Left forelimb (tissue), 1 donor: ENCODE measurements around the gene PROSER2.

Source experiments
- DNase-seq: peaks from one replicate; pipeline ENCODE4 v3.0.0-alpha.2; 2018; ENCODE audit warnings: low spot score

Gene PROSER2

DNA sequence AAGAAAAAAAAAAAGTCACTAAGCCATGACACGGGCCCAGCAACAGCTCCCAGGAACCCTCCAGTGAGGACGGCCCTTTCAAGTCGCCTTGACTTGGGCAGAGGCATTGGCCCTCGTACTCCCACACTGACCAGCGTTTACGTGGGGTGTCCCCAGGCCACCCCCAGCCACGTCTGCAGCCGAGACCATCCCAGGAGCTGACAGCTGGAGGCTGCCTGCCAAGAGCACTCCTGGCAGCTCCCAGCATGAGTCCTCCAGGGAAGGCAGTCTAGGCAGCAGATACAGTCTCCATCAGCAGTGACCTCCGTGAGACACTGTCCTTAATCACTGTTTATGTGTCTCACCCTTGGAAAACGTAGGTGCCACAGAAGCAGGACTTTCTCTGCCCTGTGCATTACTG is 86.5 kb downstream of the PROSER2 start:
- DNase-seq = no peak

DNA sequence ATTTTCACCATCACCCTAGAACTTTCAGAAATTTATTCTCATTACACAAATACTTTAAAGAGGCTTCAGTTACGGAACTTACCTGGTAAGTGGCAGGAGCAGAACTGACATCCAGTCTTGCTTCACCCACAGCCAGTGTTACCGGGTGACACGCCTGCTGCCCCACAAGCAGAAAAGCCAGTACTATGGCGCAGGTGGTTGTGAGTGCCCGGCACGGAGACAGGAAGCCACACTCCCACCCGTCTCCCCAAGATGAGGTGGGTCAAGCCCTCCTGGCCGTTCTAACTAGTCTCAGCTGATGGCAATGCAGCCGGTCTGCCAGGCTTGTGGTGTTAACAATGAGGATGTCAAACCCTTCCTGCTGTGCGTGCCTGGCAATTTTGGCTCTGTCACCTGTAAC is 86.9 kb downstream of the PROSER2 start:
- DNase-seq = no peak

- DNase-seq = no peak
These were observed 90.0 kb downstream of the PROSER2 start for GRCh38 chr10:11913079-11913641.

- DNase-seq = no peak
These were observed 95.2 kb downstream of the PROSER2 start for GRCh38 chr10:11918384-11918783.

DNA sequence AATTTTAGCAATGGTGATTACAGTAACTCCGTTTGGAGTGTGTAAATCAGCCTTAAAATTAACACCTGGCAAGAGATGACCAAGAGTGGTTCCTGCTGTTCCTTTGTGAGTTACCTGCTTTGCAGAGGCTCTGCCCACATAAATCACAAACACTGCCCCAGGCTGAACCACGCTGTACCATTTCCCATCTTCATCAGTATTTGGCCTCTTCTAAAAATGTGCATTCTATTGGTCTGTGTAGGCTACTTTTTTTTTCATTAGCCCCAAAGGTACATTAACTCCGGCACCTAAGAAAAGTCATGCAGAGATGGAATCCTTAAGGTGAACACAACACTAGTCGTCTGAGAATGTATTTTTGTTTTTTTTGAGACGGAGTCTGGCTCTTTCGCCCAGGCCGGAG is 96.1 kb downstream of the PROSER2 start:
- DNase-seq = no peak
